ENCODE results near the gene MICAL3.

Gene MICAL3

DNA sequence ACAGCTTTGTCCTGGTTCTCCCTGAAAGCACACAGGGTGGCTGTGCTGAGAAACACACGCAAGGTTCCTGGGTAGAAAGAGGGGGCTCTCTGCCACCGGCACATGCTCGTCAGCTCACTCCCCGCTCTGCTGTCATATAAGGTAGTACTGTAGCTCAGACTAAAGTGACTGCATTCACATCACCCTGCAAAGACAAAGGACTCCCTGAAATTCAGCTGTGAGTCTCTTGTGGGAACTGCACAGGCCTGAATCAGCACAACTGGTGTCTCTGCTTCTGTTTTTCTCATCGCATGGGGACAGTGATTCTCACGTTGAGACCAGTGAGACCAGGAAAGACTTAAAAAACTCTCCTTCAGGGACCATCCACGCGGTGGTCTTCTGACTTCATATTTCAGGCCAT, 126.0 kb downstream of the MICAL3 start:
- TF ChIP-seq, protein P1, sequence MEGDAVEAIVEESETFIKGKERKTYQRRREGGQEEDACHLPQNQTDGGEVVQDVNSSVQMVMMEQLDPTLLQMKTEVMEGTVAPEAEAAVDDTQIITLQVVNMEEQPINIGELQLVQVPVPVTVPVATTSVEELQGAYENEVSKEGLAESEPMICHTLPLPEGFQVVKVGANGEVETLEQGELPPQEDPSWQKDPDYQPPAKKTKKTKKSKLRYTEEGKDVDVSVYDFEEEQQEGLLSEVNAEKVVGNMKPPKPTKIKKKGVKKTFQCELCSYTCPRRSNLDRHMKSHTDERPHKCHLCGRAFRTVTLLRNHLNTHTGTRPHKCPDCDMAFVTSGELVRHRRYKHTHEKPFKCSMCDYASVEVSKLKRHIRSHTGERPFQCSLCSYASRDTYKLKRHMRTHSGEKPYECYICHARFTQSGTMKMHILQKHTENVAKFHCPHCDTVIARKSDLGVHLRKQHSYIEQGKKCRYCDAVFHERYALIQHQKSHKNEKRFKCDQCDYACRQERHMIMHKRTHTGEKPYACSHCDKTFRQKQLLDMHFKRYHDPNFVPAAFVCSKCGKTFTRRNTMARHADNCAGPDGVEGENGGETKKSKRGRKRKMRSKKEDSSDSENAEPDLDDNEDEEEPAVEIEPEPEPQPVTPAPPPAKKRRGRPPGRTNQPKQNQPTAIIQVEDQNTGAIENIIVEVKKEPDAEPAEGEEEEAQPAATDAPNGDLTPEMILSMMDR (conservative IDR thresholded peaks at IDR 0.05; ENCODE audit: low read length): no peak
- no peak for DNase-seq (ENCODE audit: low read depth)
- no peak overlapping the region for H3K4me3 ChIP-seq (ENCODE audit: low read length)

DNA sequence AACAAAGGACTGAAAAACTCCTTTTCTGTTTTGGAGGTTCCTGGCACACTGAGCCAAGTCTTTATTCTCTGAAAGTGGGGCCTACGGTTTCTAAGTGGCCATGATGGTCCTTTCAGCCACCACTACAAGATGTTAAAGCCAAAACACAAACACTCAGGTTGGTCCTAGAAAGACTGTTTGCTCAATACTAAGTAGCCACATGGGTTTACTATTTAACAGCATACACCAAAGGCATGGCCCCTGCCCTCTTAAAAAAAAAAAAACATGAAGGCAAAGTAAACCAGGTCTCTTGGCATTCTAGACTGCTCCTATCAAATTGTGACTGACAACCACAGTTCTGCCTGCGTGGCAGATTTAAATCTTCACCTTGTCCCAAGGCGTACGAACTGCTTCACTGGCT, 126.5 kb downstream of the MICAL3 start:
- no peak for DNase-seq (ENCODE audit: low read depth)
- TF ChIP-seq, protein P1 (conservative IDR thresholded peaks at IDR 0.05; ENCODE audit: low read length): no peak
- no peak overlapping the region for H3K4me3 ChIP-seq (ENCODE audit: low read length)

DNA sequence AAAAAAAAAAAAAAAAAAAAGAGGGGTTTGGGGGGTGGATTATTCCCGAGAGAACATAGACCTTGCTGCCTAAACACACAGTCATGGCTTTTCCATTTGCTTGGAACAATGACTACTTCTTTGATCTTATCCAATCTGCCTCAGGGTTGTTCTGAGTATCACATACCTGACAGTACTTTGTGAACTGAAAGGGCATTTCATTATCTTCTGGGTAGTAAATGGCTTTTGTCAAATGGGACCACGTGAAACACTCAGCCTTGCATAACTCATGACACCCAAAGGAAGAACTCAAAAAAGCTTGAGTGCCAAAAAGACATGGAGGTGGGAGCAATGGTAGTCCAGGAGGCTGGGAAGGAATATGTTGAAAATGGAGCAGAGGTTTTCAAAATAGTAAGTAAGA, 126.9 kb downstream of the MICAL3 start:
- TF ChIP-seq, protein P1 (conservative IDR thresholded peaks at IDR 0.05; ENCODE audit: low read length): no peak
- H3K4me3 ChIP-seq (ENCODE audit: low read length): no peak overlapping the region
- DNase-seq (ENCODE audit: low read depth): no peak

DNA sequence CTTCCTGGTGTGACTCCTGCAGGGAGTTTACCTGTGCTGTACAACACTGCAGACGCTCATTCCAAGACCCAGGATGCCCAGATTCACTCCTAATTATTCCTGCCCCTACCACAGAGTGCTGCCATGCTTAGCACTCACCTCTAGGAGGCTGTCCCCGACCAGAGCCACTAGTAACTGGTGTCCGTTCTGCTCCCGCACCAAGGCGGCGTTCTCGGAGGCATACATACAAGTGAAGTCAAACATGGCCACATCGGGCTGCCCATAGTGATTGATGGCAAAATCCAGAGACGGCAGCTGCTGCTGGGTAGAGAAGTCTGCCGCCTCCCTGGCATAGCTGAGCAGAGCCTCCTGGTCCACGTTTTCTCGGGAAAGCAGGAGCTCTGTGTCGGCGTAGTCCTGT, 127.8 kb downstream of the MICAL3 start:
- peak; percentile 17 for DNase-seq (ENCODE audit: low read depth)
- TF ChIP-seq, protein P1 (conservative IDR thresholded peaks at IDR 0.05; ENCODE audit: low read length): peak; percentile 46
- no peak overlapping the region for H3K4me3 ChIP-seq (ENCODE audit: low read length)

DNA sequence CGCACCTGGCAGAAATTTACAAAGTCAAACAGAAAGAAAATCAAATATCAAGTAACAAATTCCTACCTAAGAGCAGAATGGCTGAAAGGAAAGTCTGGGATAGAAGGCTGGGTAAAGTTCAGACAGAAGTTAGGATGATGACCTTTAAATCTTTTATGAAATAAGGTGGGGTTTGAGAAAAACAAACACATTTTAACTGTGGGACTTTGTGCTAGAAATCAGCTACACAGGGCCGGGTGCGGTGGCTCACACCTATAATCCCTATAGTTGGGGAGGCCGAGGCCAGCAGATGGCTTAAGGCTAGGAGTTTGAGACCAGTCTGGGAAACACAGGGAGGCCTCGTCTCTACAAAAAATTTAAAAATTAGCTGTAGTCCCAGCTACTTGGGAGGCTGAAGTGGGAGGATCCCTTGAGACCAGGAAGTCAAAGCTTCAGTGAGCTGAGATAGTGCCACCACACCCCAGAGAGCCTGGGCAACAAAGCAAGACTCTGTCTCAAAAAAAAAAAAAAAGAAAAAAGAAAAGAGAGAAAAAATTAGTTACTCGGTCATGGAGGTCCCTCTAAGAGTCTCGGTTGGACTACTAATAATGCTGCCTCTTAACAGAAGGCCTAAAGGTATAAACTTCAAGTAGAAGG, 130.3 kb downstream of the MICAL3 start:
- TF ChIP-seq, protein P1 (conservative IDR thresholded peaks at IDR 0.05; ENCODE audit: low read length): no peak
- H3K4me3 ChIP-seq (ENCODE audit: low read length): no peak overlapping the region
- DNase-seq (ENCODE audit: low read depth): no peak

DNA sequence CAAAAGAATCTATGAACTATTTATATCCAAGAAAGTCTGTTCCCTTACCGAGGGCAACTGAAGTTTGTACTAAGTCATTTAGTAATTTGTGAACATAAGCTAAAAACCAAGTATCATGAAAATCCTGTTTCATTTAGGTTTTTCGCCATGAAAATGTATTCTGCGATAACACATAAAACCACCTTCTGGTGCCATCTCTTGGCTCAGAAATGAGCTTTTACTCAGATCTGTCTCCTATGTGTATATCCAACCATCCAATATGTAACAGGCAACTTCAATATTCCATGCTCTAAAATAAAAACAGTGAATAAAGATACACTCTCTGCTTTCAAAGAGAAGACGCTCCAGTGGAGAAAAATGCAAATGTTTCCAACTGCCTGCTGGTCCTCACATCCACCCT, 132.0 kb downstream of the MICAL3 start:
- DNase-seq (ENCODE audit: low read depth): no peak
- TF ChIP-seq, protein P1 (conservative IDR thresholded peaks at IDR 0.05; ENCODE audit: low read length): no peak
- H3K4me3 ChIP-seq (ENCODE audit: low read length): no peak overlapping the region

DNA sequence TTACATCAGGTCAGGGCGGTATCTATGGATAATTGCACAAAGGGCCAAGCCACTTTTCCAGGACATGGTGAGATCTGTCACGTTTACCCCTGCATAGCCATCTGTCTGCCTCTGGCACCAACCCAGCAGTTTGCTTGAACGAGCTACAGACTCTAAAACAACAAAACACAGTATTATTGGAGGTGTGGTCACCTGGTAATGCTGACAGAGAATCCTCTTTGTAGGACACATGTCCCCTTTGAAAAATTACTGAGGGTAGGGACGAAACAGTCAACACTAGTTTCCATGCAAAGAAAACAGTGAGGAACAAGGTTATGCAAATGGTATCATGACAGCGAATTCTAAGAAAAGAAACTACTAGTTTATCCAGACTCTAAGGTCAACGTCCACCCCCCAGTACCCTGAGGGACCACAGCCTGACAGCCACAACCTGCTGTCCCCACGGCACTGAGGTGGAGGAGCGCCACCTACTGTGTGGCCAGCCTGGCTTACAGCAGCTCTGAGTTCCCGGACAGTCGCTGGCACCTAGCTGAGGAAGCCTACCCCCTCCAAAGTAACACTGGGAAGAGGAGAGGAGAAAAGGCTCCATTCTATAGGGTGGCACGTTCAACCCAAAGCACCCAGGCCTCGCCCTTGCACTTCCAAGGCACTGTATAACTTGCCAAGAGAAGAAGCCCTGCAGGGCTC, 132.7 kb downstream of the MICAL3 start:
- no peak overlapping the region for H3K4me3 ChIP-seq (ENCODE audit: low read length)
- no peak for DNase-seq (ENCODE audit: low read depth)
- TF ChIP-seq, protein P1 (conservative IDR thresholded peaks at IDR 0.05; ENCODE audit: low read length): peak; percentile 21
